Osteocyte (in vitro differentiated cells): ENCODE measurements around the gene HCN2. TPM values are rescaled to one million over a fixed set of nuclear protein-coding genes. Genes with fewer than 3 reads are reported as not detected.
A peak's percentile ranks its signal among the peaks of the same experiment; 100 is the strongest.

Experiments
- DNase-seq: peaks from one replicate; pipeline ENCODE4 v3.0.0; 2021; ENCODE audit warnings: mixed read lengths; ENCODE audit not compliant: unreplicated experiment; ENCODE audit errors: extremely low spot score
- H3K27ac Mint-ChIP-seq: one replicate; pipeline ENCODE4 v1.8.0; 2021; ENCODE audit warnings: mild to moderate bottlenecking, mixed read lengths; ENCODE audit not compliant: unreplicated experiment
- H3K27me3 Mint-ChIP-seq: one replicate; pipeline ENCODE4 v1.8.0; 2021; ENCODE audit warnings: mixed read lengths; ENCODE audit not compliant: unreplicated experiment
- H3K36me3 Mint-ChIP-seq: one replicate; pipeline ENCODE4 v1.8.0; 2021; ENCODE audit warnings: mixed read lengths; ENCODE audit not compliant: unreplicated experiment
- H3K4me1 Mint-ChIP-seq: one replicate; pipeline ENCODE4 v1.8.0; 2021; ENCODE audit warnings: mixed read lengths; ENCODE audit not compliant: unreplicated experiment
- H3K4me3 Mint-ChIP-seq: one replicate; pipeline ENCODE4 v1.8.0; 2021; ENCODE audit warnings: mild to moderate bottlenecking, moderate library complexity, mixed read lengths; ENCODE audit not compliant: unreplicated experiment
- H3K9me3 Mint-ChIP-seq: one replicate; pipeline ENCODE4 v1.8.0; 2021; ENCODE audit warnings: mixed read lengths; ENCODE audit not compliant: unreplicated experiment
- CTCF ChIP-seq: fragments of 200-600 bp; sonication (generic); IDR thresholded peaks from 2 replicates; pipeline ENCODE4 v1.5.0; 2021; ENCODE audit warnings: antibody characterized with exemption, mild to moderate bottlenecking, moderate library complexity
- total RNA-seq: library from RNA; stranded (reverse); gene quantifications from 2 replicates; pipeline ENCODE4 v1.2.1, GENCODE V29; 2021

Gene HCN2
- total RNA-seq, 1 donor from 2014 or later: 28.3 TPM

- Mint-ChIP-seq H3K27ac (no peak overlapping the region), H3K4me1 (peaks cover 7% of the 10 kb centered on the region), H3K36me3 (no peaks in the 10 kb centered on the region), H3K9me3 (no peaks in the 10 kb centered on the region), H3K4me3 (no peak overlapping the region), H3K27me3 (no peaks in the 10 kb centered on the region)
- DNase-seq: no peak
- no peak for TF ChIP-seq CTCF
Observed at GRCh38 chr19:566403-566802, 23.3 kb upstream of the HCN2 start.

GRCh38 chr19:566844-567243, 22.8 kb upstream of the HCN2 start:
- H3K4me3 Mint-ChIP-seq: no peak overlapping the region

GRCh38 chr19:567296-567900, 22.3 kb upstream of the HCN2 start:
- H3K4me3 Mint-ChIP-seq: no peak overlapping the region
- H3K27ac Mint-ChIP-seq: no peak overlapping the region
- peaks cover 13% of the 10 kb centered on the region for H3K4me1 Mint-ChIP-seq
- no peaks in the 10 kb centered on the region for H3K27me3 Mint-ChIP-seq
- no peak for DNase-seq
- no peaks in the 10 kb centered on the region for H3K36me3 Mint-ChIP-seq
- TF ChIP-seq CTCF: no peak
- no peaks in the 10 kb centered on the region for H3K9me3 Mint-ChIP-seq

More at GRCh38 chr19:566844-567243, 22.8 kb upstream of the HCN2 start:
- Mint-ChIP-seq H3K9me3 (no peaks in the 10 kb centered on the region), H3K36me3 (no peaks in the 10 kb centered on the region), H3K27ac (no peak overlapping the region), H3K27me3 (no peaks in the 10 kb centered on the region), H3K4me1 (peaks cover 11% of the 10 kb centered on the region)
- no peak for DNase-seq
- TF ChIP-seq CTCF: no peak

DNA sequence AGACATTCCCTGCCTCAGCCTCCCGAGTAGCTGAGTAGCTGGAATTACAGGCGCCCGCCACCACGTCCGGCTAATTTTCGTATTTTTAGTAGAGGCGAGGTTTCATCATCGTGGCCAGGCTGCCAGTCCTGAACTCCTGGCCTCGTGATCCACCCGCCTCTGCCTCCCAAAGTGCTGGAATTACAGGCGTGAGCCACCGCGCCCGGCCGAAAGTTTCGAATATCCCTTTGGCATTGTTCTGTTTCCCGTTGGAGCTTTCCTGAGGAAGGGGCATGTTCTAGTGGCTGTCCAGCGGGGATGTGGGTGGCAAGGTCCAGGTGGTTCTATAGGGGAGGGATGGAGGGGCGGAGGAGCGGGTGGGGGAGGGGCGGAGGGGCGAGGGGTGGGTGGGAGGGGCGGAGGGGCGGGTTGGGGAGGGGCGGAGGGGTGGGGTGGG, 19.4 kb upstream of the HCN2 start:
- Mint-ChIP-seq H3K4me3 (no peak overlapping the region), H3K27me3 (no peaks in the 10 kb centered on the region), H3K27ac (no peak overlapping the region), H3K36me3 (no peaks in the 10 kb centered on the region), H3K9me3 (no peaks in the 10 kb centered on the region), H3K4me1 (peaks cover 32% of the 10 kb centered on the region)
- DNase-seq: no peak
- TF ChIP-seq CTCF: no peak

DNA sequence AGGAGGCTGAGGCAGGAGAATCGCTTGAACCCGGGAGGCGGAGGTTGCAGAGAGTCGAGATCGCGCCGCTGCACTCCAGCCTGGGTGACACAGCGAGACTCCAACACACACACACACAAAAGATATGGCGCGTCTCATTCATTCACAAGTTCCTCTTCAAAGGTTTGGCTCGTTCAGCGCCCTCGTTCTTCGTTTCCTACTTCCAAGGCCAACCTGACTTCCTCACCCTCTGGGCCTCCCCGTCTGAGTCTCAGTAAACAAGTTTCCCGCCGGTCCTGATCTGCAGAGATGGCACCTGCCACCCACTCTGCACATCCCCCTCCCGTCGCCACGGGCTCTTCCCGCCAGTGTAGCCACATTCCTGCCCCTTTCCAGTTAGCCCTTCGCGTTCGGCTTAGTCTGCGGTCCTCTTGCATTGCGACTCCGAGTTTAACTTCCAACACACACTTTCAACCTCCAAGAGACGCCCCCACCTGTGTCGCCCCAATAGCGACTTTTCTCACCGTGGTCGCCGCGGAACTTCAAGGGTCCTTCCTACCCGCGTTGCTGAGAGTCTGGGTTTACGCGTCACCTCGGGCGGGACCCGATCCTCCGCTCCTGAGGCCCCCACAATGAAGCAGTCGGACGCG, 18.6 kb upstream of the HCN2 start:
- no peaks in the 10 kb centered on the region for H3K9me3 Mint-ChIP-seq
- TF ChIP-seq CTCF: no peak
- H3K27me3 Mint-ChIP-seq: no peaks in the 10 kb centered on the region
- DNase-seq: peak; percentile 78
- H3K4me3 Mint-ChIP-seq: peak overlapping the region; percentile 95
- H3K27ac Mint-ChIP-seq: peak overlapping the region; percentile 98
- no peaks in the 10 kb centered on the region for H3K36me3 Mint-ChIP-seq
- peaks cover 37% of the 10 kb centered on the region for H3K4me1 Mint-ChIP-seq
